Measurements from ENCODE around the gene PRDM5.

PRDM5 gene

GRCh38 chr4:120853161-120853935 lies 69.2 kb downstream of the PRDM5 start:
- no CpG with 5 or more reads among the region's 7 CpGs for WGBS (ENCODE audit: extremely low coverage, insufficient coverage, low lambda C conversion rate)
- Histone ChIP-seq H3K4me3 (ENCODE audit: low read length) (no peak overlapping the region), H3K27ac (ENCODE audit: low read depth, low read length) (no peak overlapping the region), H4K5ac (ENCODE audit: low read length) (no peak overlapping the region), H4K8ac (ENCODE audit: low read depth, low read length) (no peak overlapping the region), H3K27me3 (ENCODE audit: insufficient read depth, low read length, poor library complexity) (no peaks in the 10 kb centered on the region), H3K79me1 (ENCODE audit: low read length) (no peaks in the 10 kb centered on the region), H3K56ac (ENCODE audit: low read length) (no peak overlapping the region), H3K9ac (ENCODE audit: low read length) (no peak overlapping the region), H2BK5ac (ENCODE audit: low read length) (no peak overlapping the region), H3K23ac (ENCODE audit: low read length) (no peak overlapping the region), H2BK15ac (replicated peaks; ENCODE audit: low read depth) (no peak overlapping the region), H3K79me2 (ENCODE audit: control insufficient read depth, insufficient read depth, low read length) (no peaks in the 10 kb centered on the region), H3K4me2 (ENCODE audit: low read length) (no peak overlapping the region), H2BK120ac (ENCODE audit: low read depth, low read length) (no peak overlapping the region), H3K4ac (ENCODE audit: low read depth, low read length) (no peak overlapping the region), H3K4me1 (ENCODE audit: control insufficient read depth, low read depth, low read length) (no peaks in the 10 kb centered on the region), H3K18ac (ENCODE audit: low read length) (no peak overlapping the region), H2AK5ac (ENCODE audit: low read length) (no peak overlapping the region), H3K36me3 (ENCODE audit: control insufficient read depth, insufficient read depth, low read length) (no peaks in the 10 kb centered on the region)
- DNase-seq: no peak

DNA sequence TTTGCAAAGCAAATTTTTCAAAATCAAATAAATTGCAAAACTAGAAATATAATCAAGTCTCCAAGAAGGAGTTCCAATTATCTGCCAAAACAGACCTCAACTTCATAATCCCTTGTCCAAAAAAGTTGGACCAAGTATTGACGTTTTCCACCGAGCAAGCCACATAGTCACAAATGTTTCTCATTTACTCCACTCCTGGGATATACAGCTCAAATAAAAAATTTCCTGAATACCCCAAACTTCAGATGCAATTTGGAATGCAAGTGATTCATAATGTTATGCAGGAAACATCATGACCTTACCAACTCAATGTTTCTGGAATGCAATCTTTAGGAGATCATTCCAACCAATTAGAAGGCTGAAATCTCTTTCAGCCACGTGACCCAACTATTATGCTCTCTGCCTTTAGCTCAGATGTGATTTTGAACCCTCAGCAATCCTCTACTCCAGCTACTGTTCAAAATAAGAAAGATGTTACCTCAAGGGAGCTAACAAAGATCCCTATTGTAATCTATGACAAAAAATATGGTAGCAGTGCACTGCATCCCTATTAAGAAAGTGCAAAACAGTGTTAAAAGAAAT lies 72.4 kb downstream of the PRDM5 start:
- no peak overlapping the region for H2BK5ac ChIP-seq (ENCODE audit: low read length)
- no peaks in the 10 kb centered on the region for H3K79me2 ChIP-seq (ENCODE audit: control insufficient read depth, insufficient read depth, low read length)
- H3K4me3 ChIP-seq (ENCODE audit: low read length): no peak overlapping the region
- H3K4ac ChIP-seq (ENCODE audit: low read depth, low read length): no peak overlapping the region
- no peak overlapping the region for H3K27ac ChIP-seq (ENCODE audit: low read depth, low read length)
- no CpG with 5 or more reads among the region's 3 CpGs for WGBS (ENCODE audit: extremely low coverage, insufficient coverage, low lambda C conversion rate)
- DNase-seq: no peak
- H3K18ac ChIP-seq (ENCODE audit: low read length): no peak overlapping the region
- H4K8ac ChIP-seq (ENCODE audit: low read depth, low read length): no peak overlapping the region
- H3K79me1 ChIP-seq (ENCODE audit: low read length): no peaks in the 10 kb centered on the region
- H2AK5ac ChIP-seq (ENCODE audit: low read length): no peak overlapping the region
- no peak overlapping the region for H2BK120ac ChIP-seq (ENCODE audit: low read depth, low read length)
- no peak overlapping the region for H2BK15ac ChIP-seq (replicated peaks; ENCODE audit: low read depth)
- no peak overlapping the region for H3K23ac ChIP-seq (ENCODE audit: low read length)
- H3K56ac ChIP-seq (ENCODE audit: low read length): no peak overlapping the region
- H3K4me2 ChIP-seq (ENCODE audit: low read length): no peak overlapping the region
- no peak overlapping the region for H3K9ac ChIP-seq (ENCODE audit: low read length)
- H4K5ac ChIP-seq (ENCODE audit: low read length): no peak overlapping the region
- no peaks in the 10 kb centered on the region for H3K27me3 ChIP-seq (ENCODE audit: insufficient read depth, low read length, poor library complexity)
- no peaks in the 10 kb centered on the region for H3K4me1 ChIP-seq (ENCODE audit: control insufficient read depth, low read depth, low read length)
- no peaks in the 10 kb centered on the region for H3K36me3 ChIP-seq (ENCODE audit: control insufficient read depth, insufficient read depth, low read length)

DNA sequence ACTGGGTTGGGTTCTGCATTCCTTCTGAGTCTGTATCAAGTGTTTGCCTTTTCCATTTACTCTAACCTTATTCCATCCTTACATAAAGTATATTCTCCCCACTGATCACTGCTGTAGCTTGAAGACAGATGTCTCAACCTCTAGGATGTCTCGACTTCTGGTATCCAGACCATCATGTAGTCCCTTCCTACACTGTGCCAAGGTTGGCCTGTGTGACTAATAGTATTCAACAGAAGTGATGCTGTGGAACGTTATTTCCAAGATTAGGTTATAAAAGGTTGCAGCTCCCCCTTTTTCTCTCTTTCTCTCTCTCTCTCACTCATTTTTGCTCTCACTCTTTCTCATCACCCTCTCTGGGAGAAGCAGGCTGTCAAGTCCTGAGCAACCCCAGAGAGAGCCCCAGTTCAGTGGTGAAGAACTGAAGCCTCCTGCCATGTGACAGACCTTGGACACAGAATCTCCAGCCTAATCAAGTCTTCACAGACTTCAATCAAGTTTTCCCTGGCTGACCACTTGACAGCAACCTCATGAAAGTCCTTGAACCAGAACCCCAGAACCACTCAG lies 75.4 kb downstream of the PRDM5 start:
- H3K36me3 ChIP-seq (ENCODE audit: control insufficient read depth, insufficient read depth, low read length): no peaks in the 10 kb centered on the region
- no peak overlapping the region for H3K27ac ChIP-seq (ENCODE audit: low read depth, low read length)
- no peaks in the 10 kb centered on the region for H3K79me1 ChIP-seq (ENCODE audit: low read length)
- no peaks in the 10 kb centered on the region for H3K4me1 ChIP-seq (ENCODE audit: control insufficient read depth, low read depth, low read length)
- no peaks in the 10 kb centered on the region for H3K27me3 ChIP-seq (ENCODE audit: insufficient read depth, low read length, poor library complexity)
- H2BK15ac ChIP-seq (replicated peaks; ENCODE audit: low read depth): no peak overlapping the region
- no peak overlapping the region for H3K9ac ChIP-seq (ENCODE audit: low read length)
- H3K4me3 ChIP-seq (ENCODE audit: low read length): no peak overlapping the region
- no peak overlapping the region for H4K8ac ChIP-seq (ENCODE audit: low read depth, low read length)
- no CpG with 5 or more reads among the region's 2 CpGs for WGBS (ENCODE audit: extremely low coverage, insufficient coverage, low lambda C conversion rate)
- H4K5ac ChIP-seq (ENCODE audit: low read length): no peak overlapping the region
- H3K56ac ChIP-seq (ENCODE audit: low read length): no peak overlapping the region
- no peaks in the 10 kb centered on the region for H3K79me2 ChIP-seq (ENCODE audit: control insufficient read depth, insufficient read depth, low read length)
- H3K18ac ChIP-seq (ENCODE audit: low read length): no peak overlapping the region
- H3K23ac ChIP-seq (ENCODE audit: low read length): no peak overlapping the region
- no peak overlapping the region for H3K4ac ChIP-seq (ENCODE audit: low read depth, low read length)
- H3K4me2 ChIP-seq (ENCODE audit: low read length): no peak overlapping the region
- no peak overlapping the region for H2AK5ac ChIP-seq (ENCODE audit: low read length)
- no peak for DNase-seq
- no peak overlapping the region for H2BK5ac ChIP-seq (ENCODE audit: low read length)
- H2BK120ac ChIP-seq (ENCODE audit: low read depth, low read length): no peak overlapping the region

DNA sequence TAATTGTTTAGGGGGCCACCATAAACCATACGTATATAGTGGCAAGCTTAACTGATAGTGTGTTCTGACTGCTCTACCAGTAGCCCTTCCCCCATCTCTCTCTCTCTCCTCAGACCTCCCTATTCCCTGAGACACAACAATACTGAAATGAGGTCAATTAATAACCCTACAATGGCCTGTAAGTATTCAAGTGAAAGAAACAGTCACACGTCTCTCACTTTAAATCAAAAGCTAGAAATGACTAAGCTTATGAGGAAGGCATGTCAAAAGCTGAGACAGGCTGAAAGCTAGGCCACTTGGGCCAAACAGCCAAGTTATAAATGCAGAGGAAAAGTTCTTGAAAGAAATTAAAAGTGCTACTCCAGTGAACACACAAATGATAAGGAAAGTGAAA lies 78.0 kb downstream of the PRDM5 start:
- no peak overlapping the region for H4K5ac ChIP-seq (ENCODE audit: low read length)
- no peak overlapping the region for H2BK5ac ChIP-seq (ENCODE audit: low read length)
- no peaks in the 10 kb centered on the region for H3K79me2 ChIP-seq (ENCODE audit: control insufficient read depth, insufficient read depth, low read length)
- no CpG with 5 or more reads among the region's 2 CpGs for WGBS (ENCODE audit: extremely low coverage, insufficient coverage, low lambda C conversion rate)
- no peak overlapping the region for H3K18ac ChIP-seq (ENCODE audit: low read length)
- H2AK5ac ChIP-seq (ENCODE audit: low read length): no peak overlapping the region
- H3K9ac ChIP-seq (ENCODE audit: low read length): no peak overlapping the region
- H2BK120ac ChIP-seq (ENCODE audit: low read depth, low read length): no peak overlapping the region
- no peaks in the 10 kb centered on the region for H3K36me3 ChIP-seq (ENCODE audit: control insufficient read depth, insufficient read depth, low read length)
- no peak overlapping the region for H3K4ac ChIP-seq (ENCODE audit: low read depth, low read length)
- H3K27ac ChIP-seq (ENCODE audit: low read depth, low read length): no peak overlapping the region
- no peaks in the 10 kb centered on the region for H3K79me1 ChIP-seq (ENCODE audit: low read length)
- no peak overlapping the region for H4K8ac ChIP-seq (ENCODE audit: low read depth, low read length)
- no peak overlapping the region for H3K4me2 ChIP-seq (ENCODE audit: low read length)
- no peaks in the 10 kb centered on the region for H3K4me1 ChIP-seq (ENCODE audit: control insufficient read depth, low read depth, low read length)
- H2BK15ac ChIP-seq (replicated peaks; ENCODE audit: low read depth): no peak overlapping the region
- no peak overlapping the region for H3K56ac ChIP-seq (ENCODE audit: low read length)
- no peak for DNase-seq
- H3K4me3 ChIP-seq (ENCODE audit: low read length): no peak overlapping the region
- no peaks in the 10 kb centered on the region for H3K27me3 ChIP-seq (ENCODE audit: insufficient read depth, low read length, poor library complexity)
- no peak overlapping the region for H3K23ac ChIP-seq (ENCODE audit: low read length)

DNA sequence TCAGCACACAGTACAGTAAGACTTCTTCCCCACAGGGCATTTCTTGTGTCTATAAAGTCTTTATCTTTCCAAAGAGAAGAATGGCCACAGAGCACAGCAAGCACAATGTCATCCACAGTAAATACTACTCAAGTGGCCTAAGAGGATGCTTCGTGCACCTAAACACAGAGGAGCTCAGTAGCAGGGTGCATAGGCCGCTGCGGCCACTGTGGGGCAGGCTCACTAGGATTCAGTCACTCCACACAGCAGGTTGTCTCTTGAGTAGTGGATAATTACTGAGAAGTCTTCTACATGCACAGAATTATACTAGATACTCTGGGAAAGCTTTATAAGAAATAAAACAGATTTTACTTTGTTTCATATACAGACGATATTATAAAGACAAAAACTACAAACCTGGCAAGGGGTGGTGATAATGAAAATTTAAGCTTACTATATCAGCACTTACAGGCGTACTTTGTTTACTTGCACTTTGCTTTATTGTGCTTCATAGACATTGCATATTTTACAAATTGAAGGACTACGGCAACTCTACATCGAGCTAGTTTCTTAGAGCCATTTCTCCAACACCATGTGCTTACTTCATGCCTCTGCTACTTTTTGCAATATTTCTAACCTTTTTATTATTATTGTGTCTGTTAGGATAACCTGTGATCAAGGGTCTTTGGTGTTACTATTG lies 78.5 kb downstream of the PRDM5 start:
- Histone ChIP-seq H3K4me2 (ENCODE audit: low read length) (no peak overlapping the region), H3K36me3 (ENCODE audit: control insufficient read depth, insufficient read depth, low read length) (no peaks in the 10 kb centered on the region), H3K23ac (ENCODE audit: low read length) (no peak overlapping the region), H3K4me1 (ENCODE audit: control insufficient read depth, low read depth, low read length) (no peaks in the 10 kb centered on the region), H3K79me1 (ENCODE audit: low read length) (no peaks in the 10 kb centered on the region), H4K5ac (ENCODE audit: low read length) (no peak overlapping the region), H3K18ac (ENCODE audit: low read length) (no peak overlapping the region), H3K4ac (ENCODE audit: low read depth, low read length) (no peak overlapping the region), H3K79me2 (ENCODE audit: control insufficient read depth, insufficient read depth, low read length) (no peaks in the 10 kb centered on the region), H2AK5ac (ENCODE audit: low read length) (no peak overlapping the region), H2BK15ac (replicated peaks; ENCODE audit: low read depth) (no peak overlapping the region), H2BK5ac (ENCODE audit: low read length) (no peak overlapping the region), H2BK120ac (ENCODE audit: low read depth, low read length) (no peak overlapping the region), H3K27ac (ENCODE audit: low read depth, low read length) (no peak overlapping the region), H3K27me3 (ENCODE audit: insufficient read depth, low read length, poor library complexity) (no peaks in the 10 kb centered on the region), H3K9ac (ENCODE audit: low read length) (no peak overlapping the region), H3K56ac (ENCODE audit: low read length) (no peak overlapping the region), H4K8ac (ENCODE audit: low read depth, low read length) (no peak overlapping the region), H3K4me3 (ENCODE audit: low read length) (no peak overlapping the region)
- DNase-seq: peak; percentile 62
- WGBS (ENCODE audit: extremely low coverage, insufficient coverage, low lambda C conversion rate): no CpG with 5 or more reads among the region's 7 CpGs
